Measurements from ENCODE around the gene PCDH15. TPM values are rescaled to one million over a fixed set of nuclear protein-coding genes. Genes with fewer than 3 reads are reported as not detected.

PCDH15 gene
- total and polyA plus RNA-seq, 2 of the 8 experiments (the other 6 are each of a cell fraction or from before 2014, with no cell fraction given) = 0.11 TPM; not detected in 1

- peaks cover 0 to 1% (median 0%) of the 10 kb centered on the region in 4 experiments; a peak in 1 of 7 replicates for H3K27me3 ChIP-seq (replicated peaks in 1 of 4; ENCODE audit: control insufficient read depth in 3 of 4, extremely low read depth in 1 of 4, insufficient read depth in 3 of 4, low read length in 3 of 4)
- no peaks in the 10 kb centered on the region for H3K36me3 ChIP-seq (ENCODE audit: control insufficient read depth in 2 of 4, insufficient read depth in 4 of 4, low read length in 3 of 4)
- no peak overlapping the region for H2BK20ac ChIP-seq (ENCODE audit: low read length)
- no peak overlapping the region for H2BK120ac ChIP-seq (replicated peaks; ENCODE audit: low read depth, low read length)
- TF ChIP-seq ZNF274 (IDR thresholded peaks at IDR 0.05; ENCODE audit: borderline replicate concordance, extremely low read depth, low read length) = no peak
- no peak for TF ChIP-seq KDM4A (IDR thresholded peaks at IDR 0.05; ENCODE audit: low read depth, low read length, severe bottlenecking)
- TF ChIP-seq GABPA (IDR thresholded peaks at IDR 0.05; ENCODE audit: borderline replicate concordance, insufficient read depth, low read length) = no peak
- TF ChIP-seq, protein P1, sequence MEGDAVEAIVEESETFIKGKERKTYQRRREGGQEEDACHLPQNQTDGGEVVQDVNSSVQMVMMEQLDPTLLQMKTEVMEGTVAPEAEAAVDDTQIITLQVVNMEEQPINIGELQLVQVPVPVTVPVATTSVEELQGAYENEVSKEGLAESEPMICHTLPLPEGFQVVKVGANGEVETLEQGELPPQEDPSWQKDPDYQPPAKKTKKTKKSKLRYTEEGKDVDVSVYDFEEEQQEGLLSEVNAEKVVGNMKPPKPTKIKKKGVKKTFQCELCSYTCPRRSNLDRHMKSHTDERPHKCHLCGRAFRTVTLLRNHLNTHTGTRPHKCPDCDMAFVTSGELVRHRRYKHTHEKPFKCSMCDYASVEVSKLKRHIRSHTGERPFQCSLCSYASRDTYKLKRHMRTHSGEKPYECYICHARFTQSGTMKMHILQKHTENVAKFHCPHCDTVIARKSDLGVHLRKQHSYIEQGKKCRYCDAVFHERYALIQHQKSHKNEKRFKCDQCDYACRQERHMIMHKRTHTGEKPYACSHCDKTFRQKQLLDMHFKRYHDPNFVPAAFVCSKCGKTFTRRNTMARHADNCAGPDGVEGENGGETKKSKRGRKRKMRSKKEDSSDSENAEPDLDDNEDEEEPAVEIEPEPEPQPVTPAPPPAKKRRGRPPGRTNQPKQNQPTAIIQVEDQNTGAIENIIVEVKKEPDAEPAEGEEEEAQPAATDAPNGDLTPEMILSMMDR (IDR thresholded peaks at IDR 0.05; ENCODE audit: control extremely low read depth in 1 of 3, insufficient read depth in 1 of 3, low read depth in 1 of 3, low read length in 3 of 3) = no peak
- no peak for TF ChIP-seq POLR2AphosphoS5 (IDR thresholded peaks at IDR 0.05; ENCODE audit: low read depth, low read length)
- no peak for TF ChIP-seq RBBP5 (IDR thresholded peaks at IDR 0.05; ENCODE audit: borderline replicate concordance, low read depth, low read length)
- TF ChIP-seq TAF1 (IDR thresholded peaks at IDR 0.05; ENCODE audit: low read depth, low read length) = no peak
- TF ChIP-seq TAF7 (optimal IDR thresholded peaks at IDR 0.05; ENCODE audit: borderline replicate concordance, low read depth, low read length) = no peak
- no peak for TF ChIP-seq SP2 (IDR thresholded peaks at IDR 0.05; ENCODE audit: low read length)
- no peak overlapping the region for H3K4me3 ChIP-seq (ENCODE audit: extremely low read depth in 1 of 4, insufficient read depth in 2 of 4, low read depth in 3 of 4, low read length in 4 of 4)
- no peak overlapping the region for H2AK5ac ChIP-seq (ENCODE audit: low read depth, low read length)
- ChIA-PET CTCF (ENCODE audit: partially characterized antibody) (interaction anchor here (0.7 kb wide), 1 partner anchor 1001 kb away, joined by 3 read pairs; no protein-coding TSS in a partner anchor), POLR2A (ENCODE audit: partially characterized antibody) (no interaction called here)
- DNase-seq (ENCODE audit: low read depth in 1 of 2, low spot score in 2 of 2) (no peak), FAIRE-seq (no peak)
- no peak overlapping the region for H3K4me2 ChIP-seq (ENCODE audit: insufficient read depth in 1 of 2, low read depth in 2 of 2, low read length in 2 of 2)
- no peak overlapping the region for H3K4ac ChIP-seq (replicated peaks; ENCODE audit: insufficient read length, low read depth, low read length)
- H3K14ac ChIP-seq (ENCODE audit: insufficient read length) = no peak overlapping the region
- no peaks in the 10 kb centered on the region for H3K23me2 ChIP-seq (ENCODE audit: low read depth, low read length)
- H4K91ac ChIP-seq (replicated peaks; ENCODE audit: insufficient read length, low read length) = no peak overlapping the region
- H3K27ac ChIP-seq (ENCODE audit: low read depth, low read length) = no peak overlapping the region
- no peaks in the 10 kb centered on the region for H3K79me1 ChIP-seq (ENCODE audit: low read depth, low read length)
- H2BK15ac ChIP-seq (ENCODE audit: low read length) = no peak overlapping the region
- no peak overlapping the region for H2BK12ac ChIP-seq (ENCODE audit: low read depth, low read length)
- H3K23ac ChIP-seq (ENCODE audit: insufficient read length) = no peak overlapping the region
- H2BK5ac ChIP-seq (ENCODE audit: low read depth, low read length) = no peak overlapping the region
- no peaks in the 10 kb centered on the region for H3K9me3 ChIP-seq (ENCODE audit: insufficient read depth in 2 of 2, low read depth in 1 of 2, low read length in 1 of 2)
- no peak overlapping the region for H4K8ac ChIP-seq (ENCODE audit: extremely low read depth, insufficient read depth, low read length)
- no peak overlapping the region for H3K56ac ChIP-seq (replicated peaks; ENCODE audit: insufficient read length, low read depth, low read length)
- no peaks in the 10 kb centered on the region for H4K20me1 ChIP-seq (replicated peaks in 1 of 2; ENCODE audit: control insufficient read depth in 1 of 2, insufficient read depth in 2 of 2, low read length in 2 of 2)
- H4K5ac ChIP-seq (ENCODE audit: insufficient read length, low read depth, low read length) = no peak overlapping the region
- H3K9ac ChIP-seq (replicated peaks in 1 of 4; ENCODE audit: extremely low read depth in 1 of 4, low read depth in 3 of 4, low read length in 3 of 4) = no peak overlapping the region
- WGBS, 2 experiments (ENCODE audit: extremely low coverage in 1 of 2, insufficient coverage in 1 of 2, insufficient read length in 1 of 2, insufficient replicate concordance in 2 of 2, low coverage in 1 of 2, low lambda C conversion rate in 2 of 2, missing lambda C conversion rate in 1 of 2) = 95% methylated on average over 1 of the region's 1 CpG; no CpG with 5 or more reads in 1 of the 2 experiments
- no peaks in the 10 kb centered on the region for H3K79me2 ChIP-seq (ENCODE audit: control insufficient read depth in 1 of 2, insufficient read depth in 2 of 2, low read length in 2 of 2)
- no peaks in the 10 kb centered on the region for H3K4me1 ChIP-seq (replicated peaks in 1 of 4; ENCODE audit: control insufficient read depth in 3 of 4, insufficient read depth in 4 of 4, low read length in 3 of 4)
- no peak overlapping the region for H3K18ac ChIP-seq (ENCODE audit: extremely low read depth, low read length)
- no peak overlapping the region; the same call in 1 of the 2 replicates for H2AFZ ChIP-seq (ENCODE audit: low read length)
Observed at GRCh38 chr10:54667136-54667535, 133.9 kb downstream of the PCDH15 start.
